ENCODE results near the gene ENDOV.
A peak's percentile ranks its signal among the peaks of the same experiment; 100 is the strongest.

Gene ENDOV

DNA sequence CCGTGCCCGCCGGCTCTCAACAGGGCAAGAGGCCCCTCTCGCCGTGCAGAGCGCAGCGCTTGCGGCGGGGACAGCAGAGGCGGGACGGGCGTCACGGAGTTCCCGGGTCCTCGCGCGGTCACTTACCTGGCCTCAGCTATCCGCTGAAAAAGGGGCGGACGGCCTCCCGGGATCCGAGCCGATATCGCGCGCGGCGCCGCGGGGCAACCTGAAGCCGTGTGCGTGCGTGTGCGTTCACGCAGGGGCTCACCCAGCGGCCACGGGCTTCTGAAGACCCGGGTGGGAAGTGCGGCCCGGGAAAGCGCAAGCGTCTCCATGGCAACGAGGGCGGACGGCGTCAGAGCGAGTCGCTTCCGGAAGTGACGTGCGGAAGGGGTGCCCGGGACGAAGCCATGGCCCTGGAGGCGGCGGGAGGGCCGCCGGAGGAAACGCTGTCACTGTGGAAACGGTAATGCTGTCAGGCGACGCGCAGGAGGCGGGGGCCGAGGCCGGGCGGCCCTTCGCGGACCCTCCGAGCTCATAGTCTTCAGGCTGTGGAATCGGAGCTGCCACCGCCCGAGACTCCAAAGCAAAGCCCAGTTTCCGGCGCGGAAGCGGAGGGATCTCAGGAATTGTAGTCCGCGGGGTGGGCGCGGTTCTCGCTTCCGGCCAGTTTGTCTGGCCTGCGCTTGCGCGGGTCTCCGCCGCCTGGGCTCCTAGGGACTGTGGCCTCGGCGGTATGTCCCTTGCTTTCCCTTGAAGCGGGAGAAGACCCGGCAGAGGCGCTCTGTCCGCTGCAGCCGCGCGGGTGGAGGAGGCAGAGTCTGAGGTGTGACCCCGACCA lies at the start of gene ENDOV:
ENDOV (plus strand) TSS at position 365 of the 823 bp plus-strand sequence; CDS start at position 393, 28 bp downstream.
- DNase-seq, result peak; percentile 92 to 93

DNA sequence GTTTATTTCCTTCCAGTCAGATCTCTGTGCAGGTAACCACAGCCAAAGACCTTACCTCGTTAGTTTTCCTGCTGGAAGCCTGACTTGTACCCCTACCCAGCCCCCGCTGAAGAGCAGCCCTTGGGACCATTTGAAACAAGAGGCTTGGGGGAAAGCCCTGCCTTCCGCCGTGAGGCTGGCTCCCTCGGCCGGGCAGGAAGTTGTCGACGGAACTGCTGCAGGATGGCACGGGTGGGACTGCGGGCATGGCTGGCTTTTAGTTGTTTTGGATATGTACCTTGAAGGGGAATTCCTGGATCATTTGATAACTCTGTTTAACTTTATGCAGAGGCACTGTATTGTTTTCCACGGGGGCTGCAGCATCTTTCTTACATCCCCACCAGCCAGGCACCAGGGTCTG lies 49.0 kb upstream of the ENDOV start:
- DNase-seq, result no peak

DNA sequence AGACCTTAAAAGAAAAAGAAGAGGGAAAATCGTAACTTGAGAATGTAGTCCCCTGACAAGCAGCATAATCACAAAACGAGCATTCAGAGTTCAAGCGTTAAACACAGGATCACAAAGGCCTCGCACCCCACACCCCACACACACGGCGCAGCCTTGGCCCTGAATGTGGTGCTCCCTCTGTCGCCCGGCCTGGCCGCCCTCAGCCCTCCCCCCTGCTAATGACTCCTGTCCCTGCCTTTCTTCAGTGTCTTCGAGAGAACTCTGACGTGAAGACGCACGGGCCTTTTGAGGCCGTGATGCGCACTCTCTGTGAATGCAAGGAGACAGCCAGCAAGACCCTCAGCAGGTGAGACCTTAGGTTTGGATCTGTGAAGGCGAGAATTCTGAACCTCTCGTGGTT lies 47.5 kb upstream of the ENDOV start:
- DNase-seq, result no peak

DNA sequence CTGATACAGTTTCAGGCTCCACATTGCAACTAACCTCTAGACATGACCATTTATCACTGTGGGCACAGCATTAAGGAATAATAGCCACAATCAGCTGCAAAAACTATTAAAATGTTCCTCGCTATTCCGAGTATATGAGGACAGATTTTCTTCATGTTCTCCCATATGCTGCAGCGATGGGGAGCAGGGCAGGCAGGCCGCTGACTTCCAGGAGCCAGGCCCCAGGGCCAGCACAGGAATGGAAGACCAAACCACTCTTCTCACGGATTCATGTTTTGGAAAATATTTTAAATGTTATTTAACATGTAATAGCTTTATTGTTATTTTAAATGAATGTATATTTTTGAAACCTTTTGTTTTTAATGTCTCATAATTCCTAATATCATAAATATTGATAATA lies 43.8 kb upstream of the ENDOV start:
- no peak for DNase-seq

DNA sequence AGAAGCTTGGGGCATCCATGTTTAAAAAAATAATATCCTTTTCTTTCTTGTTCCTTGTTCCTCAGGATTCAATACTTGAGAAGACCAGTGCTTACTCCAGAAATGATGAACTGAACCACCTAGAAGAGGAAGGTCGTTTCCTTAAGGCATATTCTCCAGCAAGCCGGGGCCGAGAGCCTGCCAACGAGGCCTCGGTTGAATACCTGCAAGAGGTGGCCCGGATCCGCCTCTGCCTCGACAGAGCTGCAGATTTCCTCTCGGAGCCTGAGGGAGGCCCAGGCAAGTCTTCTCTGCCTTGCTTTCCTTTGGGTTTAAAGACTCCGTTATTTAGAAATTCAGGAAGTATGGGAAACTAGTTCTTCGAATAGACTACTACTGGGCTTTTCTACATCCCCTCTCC lies 42.5 kb upstream of the ENDOV start:
- no peak for DNase-seq

DNA sequence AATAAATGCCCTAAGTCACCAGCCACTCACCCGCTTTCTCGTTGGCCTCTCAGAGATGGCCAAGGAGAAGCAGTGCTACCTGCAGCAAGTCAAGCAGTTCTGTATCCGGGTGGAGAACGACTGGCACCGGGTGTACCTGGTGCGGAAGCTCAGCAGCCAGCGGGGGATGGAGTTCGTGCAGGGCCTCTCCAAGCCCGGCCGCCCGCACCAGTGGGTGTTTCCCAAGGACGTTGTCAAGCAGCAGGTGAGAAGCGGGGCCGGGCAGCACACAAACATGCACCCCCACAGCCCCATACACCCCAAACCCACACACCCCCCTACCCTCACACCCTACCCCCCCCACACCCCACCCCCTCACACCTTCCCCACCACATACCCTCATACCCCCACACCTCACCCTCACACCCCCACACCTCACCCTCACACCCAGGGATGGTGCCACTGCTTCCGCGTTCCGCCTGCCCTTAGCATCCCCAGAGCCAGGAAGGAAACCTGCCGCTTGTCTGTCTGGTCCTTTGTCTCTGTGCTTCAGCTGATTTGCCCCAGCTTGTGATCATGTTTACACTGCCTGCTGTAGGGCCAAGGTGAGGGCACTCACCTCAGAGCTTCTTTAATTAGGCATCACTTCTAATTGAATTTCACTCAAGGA lies 41.9 kb upstream of the ENDOV start:
- DNase-seq, result no peak

DNA sequence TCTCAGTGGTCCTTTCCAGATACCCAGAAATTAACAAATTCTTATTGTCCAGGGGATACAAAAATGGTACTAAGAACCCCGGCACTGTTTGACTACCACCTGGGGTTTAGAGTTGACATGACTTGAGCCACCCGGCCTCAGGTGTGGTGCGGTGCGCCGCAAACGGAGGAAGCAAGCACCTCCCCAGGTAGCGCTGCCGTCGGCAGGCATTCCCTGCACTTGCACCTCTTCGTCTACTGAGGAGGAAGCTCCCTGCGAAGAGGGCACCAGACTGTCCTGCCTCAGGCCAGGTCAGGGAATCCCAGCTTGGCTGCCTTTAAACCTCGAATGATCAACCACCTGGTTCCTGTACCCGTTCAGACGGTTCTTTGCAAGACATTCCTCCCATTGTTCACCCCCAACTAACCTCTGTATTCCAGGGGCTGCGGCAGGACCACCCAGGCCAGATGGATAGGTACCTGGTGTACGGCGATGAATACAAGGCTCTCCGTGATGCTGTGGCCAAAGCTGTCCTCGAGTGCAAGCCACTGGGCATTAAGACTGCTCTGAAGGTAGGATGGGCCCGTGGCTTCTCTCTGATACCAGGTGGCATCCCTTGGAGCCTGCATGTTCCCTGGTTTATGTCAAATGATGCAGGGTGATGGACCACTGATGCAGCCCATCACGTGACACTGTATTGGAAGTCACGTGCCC lies 40.8 kb upstream of the ENDOV start:
- no peak for DNase-seq

DNA sequence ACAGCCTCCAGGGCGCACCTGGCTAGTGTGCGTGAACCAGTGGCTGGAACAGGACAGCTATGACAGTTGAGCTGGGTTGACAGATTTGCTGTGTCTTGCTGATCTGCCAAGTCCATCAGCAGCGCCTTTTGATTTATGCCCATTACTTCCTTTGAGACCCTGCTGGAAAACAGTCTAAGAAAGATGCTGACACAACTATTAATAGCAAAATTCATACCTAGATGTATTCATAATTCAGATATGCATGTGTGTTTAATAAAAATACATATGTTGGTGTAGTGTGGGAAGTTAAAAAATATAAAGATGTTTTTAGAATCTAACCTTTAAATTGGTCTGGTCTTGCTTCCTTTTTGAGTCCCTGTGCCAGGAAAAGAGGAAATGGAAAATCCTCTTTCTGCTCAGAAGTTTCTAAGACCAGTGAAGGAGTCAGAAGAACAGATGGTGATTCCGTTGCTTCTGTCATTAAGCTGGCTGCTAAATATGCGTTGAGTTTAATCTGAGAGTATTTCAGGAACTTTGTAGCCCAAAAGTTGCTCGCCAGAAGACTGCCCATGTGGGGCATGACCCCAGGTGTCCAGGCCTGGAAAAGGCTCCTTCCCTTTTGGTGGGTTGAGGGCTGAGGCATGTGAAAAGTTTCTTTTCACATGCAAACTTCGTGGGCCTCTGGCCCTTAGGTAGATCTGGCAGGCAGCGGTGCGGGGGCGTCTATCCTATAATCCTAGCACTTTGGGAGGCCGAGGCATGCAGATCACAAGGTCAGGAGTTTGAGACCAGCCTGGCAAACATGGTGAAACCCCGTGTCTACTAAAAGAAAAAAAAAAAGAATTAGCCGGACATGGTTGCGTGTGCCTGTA lies 40.0 kb upstream of the ENDOV start:
- no peak for DNase-seq

DNA sequence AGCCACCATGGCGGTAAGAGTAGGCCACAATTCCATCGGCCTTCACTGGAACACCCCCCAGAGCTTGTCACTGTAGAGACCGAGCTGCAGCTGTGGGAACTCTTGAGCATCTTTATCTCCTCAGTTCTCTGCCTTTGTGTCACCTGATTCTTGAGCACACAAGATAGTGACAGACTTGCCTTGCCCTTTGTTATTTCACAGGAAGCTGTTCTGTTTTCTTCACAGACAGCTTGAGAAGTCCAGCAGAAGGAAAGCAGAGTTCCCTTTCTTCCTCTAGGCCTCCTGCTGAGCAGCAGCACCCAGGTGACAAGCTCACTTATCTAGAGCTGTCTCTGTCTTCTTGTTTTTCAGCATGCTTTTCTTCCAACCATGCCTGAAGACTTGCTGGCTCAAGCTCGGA lies 38.4 kb upstream of the ENDOV start:
- no peak for DNase-seq

DNA sequence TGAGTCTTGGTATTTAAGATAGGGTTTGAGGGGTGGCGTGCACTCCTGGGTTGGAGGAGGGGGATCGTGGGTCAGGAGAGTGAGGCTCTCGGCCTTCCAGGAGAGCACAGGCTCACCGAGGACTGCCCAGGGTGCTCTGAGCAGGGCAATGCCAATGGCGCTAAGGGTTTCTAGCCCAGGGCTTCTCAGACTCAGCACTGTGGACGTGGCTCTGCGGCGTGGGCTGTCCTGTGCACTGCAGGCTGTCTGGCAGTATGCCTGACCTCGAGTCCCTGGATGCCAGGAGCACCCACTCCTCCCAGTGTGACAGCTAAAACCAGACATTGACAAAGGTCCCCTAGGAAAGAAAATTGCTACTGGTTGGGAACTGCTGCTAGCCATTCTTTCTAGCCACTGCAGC lies 37.2 kb upstream of the ENDOV start:
- no peak for DNase-seq

DNA sequence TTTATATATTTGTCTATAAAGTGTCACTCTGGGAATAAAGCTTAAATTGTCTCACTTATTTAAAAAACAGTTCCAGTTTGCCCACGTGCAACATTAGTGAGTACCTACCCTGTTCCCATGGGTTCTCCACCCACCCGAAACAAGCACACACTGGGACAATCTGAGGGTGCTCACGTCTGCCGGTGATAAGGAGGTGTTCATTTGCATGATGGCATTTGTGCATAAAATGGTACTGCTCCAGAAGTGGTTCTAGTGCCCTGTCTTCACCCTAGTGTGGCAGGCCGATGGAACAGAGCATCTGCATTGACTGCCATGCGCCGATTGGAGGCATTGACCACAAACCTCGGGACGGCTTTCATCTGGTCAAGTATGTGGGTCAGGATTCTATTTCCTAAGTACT lies 35.6 kb upstream of the ENDOV start:
- no peak for DNase-seq

DNA sequence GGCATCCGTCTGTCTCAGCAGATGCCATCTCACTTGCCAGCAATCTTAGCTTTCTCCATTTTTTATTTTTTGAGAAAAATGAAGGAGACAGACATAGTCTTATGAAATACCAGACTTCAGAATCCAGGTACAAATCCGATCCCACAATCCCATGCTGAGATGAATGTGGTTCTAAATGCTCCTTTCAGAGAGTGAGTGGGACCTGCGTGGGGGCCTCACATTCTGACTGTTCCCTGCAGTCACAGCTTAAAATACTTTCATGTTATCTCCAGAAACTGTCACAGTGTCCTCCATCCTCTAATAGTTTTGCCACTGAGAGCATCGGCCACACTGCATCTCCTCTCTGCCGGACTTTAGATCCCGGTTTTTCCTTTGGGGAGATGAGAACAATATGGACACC lies 34.9 kb upstream of the ENDOV start:
- DNase-seq, result no peak

DNA sequence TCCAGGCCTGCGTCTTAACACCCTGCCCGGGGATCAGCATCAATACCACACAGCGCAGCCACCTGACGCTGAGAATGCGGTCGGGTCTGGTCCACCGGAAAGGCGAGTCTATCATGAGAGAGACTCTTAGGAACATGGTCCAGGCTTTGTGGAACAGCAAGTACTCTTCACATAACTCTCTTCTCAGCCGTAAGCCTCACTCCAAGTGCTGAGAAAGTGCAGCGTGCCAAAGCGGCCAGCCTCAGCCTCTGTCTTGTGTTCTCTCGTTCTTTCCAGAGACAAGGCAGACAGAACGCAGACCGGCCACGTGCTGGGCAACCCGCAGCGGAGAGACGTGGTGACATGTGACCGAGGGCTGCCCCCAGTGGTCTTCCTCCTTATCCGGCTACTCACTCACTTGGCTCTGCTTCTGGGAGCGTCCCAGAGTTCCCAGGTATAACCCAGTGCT lies 34.4 kb upstream of the ENDOV start:
- no peak for DNase-seq

DNA sequence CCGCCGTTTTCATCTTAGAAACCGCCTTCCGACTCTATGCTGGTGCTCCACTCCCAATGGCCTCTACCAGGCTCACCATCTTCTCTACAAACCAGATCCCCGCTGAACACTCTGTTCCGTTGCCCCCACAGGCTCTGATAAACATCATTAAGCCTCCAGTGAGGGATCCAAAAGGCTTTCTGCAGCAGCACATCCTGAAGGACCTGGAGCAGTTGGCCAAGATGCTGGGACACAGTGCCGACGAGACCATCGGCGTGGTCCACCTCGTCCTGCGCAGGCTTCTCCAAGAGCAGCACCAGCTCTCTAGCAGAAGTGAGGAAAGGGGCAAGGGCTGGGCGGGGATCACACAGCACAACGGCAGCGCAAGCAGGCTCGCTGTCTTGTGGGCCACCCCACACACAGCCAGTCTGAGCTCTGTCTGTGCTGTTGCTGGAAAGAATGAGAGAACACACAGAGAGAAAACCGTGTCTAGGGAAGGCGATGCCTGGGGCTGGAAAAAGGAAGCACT lies 33.5 kb upstream of the ENDOV start:
- no peak for DNase-seq

DNA sequence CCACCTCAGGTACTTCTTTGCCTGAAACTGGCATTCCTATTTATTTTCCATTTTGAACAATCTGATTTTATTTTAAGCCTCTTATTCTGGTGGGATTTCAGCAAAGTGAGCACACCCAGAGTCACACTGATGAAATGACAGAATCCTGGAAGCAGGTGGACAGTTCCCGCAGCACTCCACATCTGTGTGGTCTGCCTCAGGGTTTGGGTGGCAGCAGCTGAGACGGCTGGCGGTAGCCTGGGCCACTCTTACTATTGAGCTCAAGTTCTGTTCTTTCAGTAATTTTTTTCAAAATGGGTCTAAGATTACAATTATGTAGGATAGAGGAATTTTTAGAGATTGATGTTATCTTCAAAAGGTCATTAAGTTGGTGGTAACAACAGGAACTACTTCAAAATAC lies 32.5 kb upstream of the ENDOV start:
- no peak for DNase-seq

DNA sequence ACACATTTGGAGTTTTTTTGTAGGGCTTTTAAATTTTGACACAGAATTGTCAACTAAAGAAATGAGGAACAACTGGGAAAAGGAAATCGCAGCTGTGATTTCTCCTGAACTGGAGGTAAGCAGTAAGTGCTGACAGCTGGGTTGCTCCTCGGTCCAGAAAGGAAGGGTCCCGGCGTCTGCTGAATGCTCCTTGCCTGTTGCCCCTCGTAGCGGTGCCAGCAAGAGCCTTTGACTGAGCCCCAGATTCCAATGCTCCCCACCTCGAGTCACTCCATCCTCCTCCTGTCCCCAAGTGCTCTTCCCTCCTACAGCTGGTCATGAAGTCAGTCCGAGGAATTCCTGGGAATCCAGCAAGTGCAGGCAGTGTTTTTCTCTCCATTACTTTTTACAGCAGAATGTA lies 32.0 kb upstream of the ENDOV start:
- no peak for DNase-seq

DNA sequence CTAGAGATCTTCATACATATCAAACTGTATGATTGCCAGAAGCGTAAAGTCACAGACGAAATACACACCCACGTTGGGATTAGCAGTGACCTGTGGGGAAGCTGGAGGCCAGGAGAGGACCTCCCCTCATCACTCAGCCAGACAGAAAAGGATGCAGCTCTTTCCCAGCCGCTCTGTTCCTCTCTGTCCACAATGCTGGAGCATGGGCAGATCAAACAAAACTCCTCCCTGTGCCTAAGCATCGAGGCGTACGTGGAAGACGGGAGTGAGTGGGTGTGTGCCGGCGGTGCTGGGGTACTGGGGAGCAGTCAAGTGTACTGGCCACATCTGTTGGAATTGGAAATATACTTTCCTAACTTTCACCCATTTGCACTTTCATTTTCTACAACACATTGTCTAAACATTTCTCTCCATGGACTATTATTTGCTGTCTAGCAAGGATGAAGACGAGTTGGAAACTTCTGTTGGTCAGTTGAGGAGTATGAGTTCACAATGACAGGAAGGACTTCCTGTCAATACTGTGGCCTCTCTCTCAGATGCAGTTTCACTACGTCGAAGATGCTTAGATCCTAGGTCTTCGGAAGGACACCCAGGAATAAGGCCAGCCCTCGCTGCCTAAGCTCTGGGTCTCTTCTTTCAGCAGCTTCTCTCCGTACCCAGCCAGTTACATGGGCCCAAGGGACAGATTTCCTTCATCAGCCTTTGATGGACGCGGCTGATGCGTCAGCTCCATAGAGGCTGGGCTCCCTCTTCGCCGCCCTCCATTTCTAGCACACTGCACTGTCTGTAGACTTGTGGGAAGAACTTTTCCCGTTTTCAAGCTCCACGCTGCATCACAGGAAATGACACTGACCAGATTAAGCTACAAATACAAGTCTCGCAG lies 30.6 kb upstream of the ENDOV start:
- DNase-seq, result no peak

DNA sequence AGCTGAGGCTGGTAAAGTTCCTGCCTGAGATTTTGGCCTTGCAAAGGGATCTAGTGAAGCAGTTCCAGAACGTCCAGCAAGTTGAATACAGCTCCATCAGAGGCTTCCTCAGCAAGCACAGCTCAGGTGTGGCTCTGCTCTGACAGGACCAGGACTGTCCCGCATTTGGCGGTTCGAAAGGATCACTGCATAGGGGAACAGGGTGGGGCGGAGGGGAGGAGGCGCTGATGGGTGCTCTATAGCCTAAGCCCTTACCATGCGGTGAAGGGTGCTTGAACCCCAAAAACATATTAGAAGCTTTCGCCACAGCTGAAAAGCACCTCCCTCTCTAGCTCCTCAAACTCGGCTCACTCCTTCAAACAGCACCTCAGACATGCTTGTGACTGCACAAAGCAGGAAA lies 29.9 kb upstream of the ENDOV start:
- no peak for DNase-seq

DNA sequence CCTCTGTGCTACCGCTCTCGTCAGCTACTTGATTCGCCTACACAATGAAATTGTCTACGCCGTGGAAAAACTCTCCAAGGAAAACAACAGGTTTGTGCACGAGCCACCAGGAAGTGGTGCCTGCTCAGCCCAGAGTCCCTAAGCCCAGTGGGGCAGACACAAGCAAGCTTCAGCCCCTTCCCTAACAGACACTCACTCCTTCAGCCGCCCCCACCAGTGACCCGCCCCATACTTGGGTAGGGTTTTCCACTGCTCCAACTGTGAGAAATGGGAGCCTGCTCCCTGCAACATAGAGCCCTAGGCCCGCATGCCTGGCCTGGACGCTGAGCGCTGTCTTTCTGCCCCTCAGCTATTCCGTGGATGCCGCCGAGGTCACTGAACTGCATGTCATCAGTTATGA lies 28.6 kb upstream of the ENDOV start:
- no peak for DNase-seq

DNA sequence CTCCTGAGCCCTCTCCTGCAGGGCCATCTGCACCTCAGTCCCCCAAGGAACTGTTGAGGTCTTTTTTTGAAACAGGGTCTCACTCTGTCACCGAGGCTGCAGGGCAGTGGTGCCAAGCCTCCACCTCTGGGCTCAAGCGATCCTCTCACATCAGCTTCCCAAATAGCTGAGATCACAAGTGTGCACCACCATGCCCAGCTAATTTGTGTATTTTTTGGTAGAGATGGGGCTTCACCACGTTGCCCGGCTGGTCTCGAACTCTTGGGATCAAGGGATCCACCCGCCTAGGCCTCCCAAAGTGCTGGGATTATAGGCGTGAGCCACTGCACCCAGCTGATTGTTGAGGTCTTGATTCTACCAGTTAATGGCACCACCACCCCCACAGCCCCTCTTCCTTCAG lies 27.9 kb upstream of the ENDOV start:
- no peak for DNase-seq

DNA sequence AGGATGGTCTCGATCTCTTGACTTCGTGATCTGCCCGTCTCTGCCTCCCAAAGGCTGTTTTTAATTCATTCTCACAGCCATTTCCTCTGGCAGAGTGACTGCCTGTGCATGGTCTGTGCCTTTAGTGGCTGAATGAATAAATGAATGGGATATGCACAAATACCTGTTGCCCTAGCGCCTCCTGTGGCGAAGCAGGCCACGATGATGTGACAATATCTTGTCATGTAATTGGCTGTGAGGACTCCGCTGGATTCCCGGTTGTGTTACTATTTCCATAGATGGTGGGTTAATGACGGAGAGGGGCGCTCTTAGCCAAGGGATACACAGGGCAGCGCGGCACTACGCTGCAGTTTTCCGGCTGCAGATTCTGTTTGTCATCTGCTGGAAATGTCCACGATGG lies 26.8 kb upstream of the ENDOV start:
- no peak for DNase-seq

DNA sequence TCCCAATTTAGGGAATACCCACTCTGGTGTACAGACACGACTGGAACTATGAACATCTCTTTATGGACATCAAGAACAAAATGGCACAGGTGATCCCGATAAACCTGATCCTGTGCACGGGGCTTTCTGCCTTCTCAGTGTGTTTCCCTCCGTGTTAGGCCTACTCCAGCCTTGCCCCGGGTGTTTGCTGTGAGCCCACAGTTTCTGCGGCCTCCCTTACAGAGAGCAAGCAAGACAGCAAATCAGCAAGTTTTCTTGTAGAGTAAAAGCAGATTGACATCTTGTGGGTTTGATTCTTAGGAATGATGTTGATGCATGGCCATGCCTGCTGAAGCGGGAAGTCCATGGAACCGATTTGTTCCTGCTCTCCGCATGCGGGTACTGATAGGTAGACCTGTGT lies 26.4 kb upstream of the ENDOV start:
- DNase-seq, result no peak

Data from activated CD4-positive, alpha-beta T cell treated with anti-CD3 and anti-CD28 coated beads, Interleukin-2, amount 50 U/mL, for 48 hours (primary cell).